Keratinocyte (primary cell): Measurements from ENCODE around the gene UBE2QL1. TPM values are rescaled to one million over a fixed set of nuclear protein-coding genes. Genes with fewer than 3 reads are reported as not detected.

Experiments used
- DNase-seq: peaks from one replicate; pipeline ENCODE4 v3.0.0-alpha.2; 2011; ENCODE audit warnings: low read depth, missing footprints, low spot score
- FAIRE-seq: peaks from 2 replicates; lab custom pipeline; 2011; peaks lifted over from hg19 to GRCh38; lab: Jason Lieb, UNC
- H2AFZ ChIP-seq: 2 replicates; pipeline ENCODE4 v1.6.0; 2012; ENCODE audit warnings: low read length, control low read depth, inconsistent platforms; ENCODE audit not compliant: control insufficient read depth
- H3K27ac ChIP-seq: 2 replicates; pipeline ENCODE4 v1.5.1; 2011; ENCODE audit warnings: low read length; ENCODE audit not compliant: control insufficient read depth, insufficient read depth
- H3K27me3 ChIP-seq: 3 replicates; pipeline ENCODE4 v1.6.0; 2011; ENCODE audit warnings: low read length; ENCODE audit not compliant: control insufficient read depth, insufficient read depth; ENCODE audit errors: extremely low read depth
- H3K36me3 ChIP-seq, 2 experiments: 2 replicates in 1 of 2; 3 replicates in 1 of 2; pipeline ENCODE4 v1.5.1; 2011; ENCODE audit warnings: low read length in 2 of 2, mild to moderate bottlenecking in 1 of 2; ENCODE audit not compliant: control insufficient read depth in 2 of 2, insufficient read depth in 2 of 2; ENCODE audit errors: extremely low read depth in 1 of 2
- H3K4me1 ChIP-seq: 3 replicates; pipeline ENCODE4 v1.5.1; 2011; ENCODE audit warnings: low read length; ENCODE audit not compliant: control insufficient read depth, insufficient read depth; ENCODE audit errors: extremely low read depth
- H3K4me2 ChIP-seq: 3 replicates; pipeline ENCODE4 v1.6.0; 2011; ENCODE audit warnings: low read depth, low read length; ENCODE audit not compliant: control insufficient read depth, insufficient read depth; ENCODE audit errors: extremely low read depth
- H3K4me3 ChIP-seq, 3 experiments: fragments of 200-600 bp in 1 of 3; sonication (generic) in 1 of 3; 2 replicates in 2 of 3; 3 replicates in 1 of 3; pipeline ENCODE4 v1.5.1; 2011 to 2016; ENCODE audit warnings: low read length in 3 of 3, mild to moderate bottlenecking in 3 of 3, control low read depth in 2 of 3, inconsistent platforms in 1 of 3, low read depth in 1 of 3, mixed read lengths in 1 of 3, mixed run types in 1 of 3, moderate library complexity in 1 of 3; ENCODE audit not compliant: control insufficient read depth in 2 of 3, insufficient read depth in 2 of 3; ENCODE audit errors: extremely low read depth in 1 of 3
- H3K79me2 ChIP-seq: 2 replicates; pipeline ENCODE4 v1.6.0; 2012; ENCODE audit warnings: low read length; ENCODE audit not compliant: control insufficient read depth, insufficient read depth
- H3K9ac ChIP-seq: 3 replicates; pipeline ENCODE4 v1.6.0; 2011; ENCODE audit warnings: low read length; ENCODE audit not compliant: control insufficient read depth, insufficient read depth; ENCODE audit errors: extremely low read depth
- H3K9me1 ChIP-seq: 3 replicates; pipeline ENCODE4 v1.6.0; 2011; ENCODE audit warnings: low read length; ENCODE audit not compliant: control insufficient read depth, insufficient read depth; ENCODE audit errors: extremely low read depth
- H3K9me3 ChIP-seq: 2 replicates; pipeline ENCODE4 v1.5.1; 2012; ENCODE audit warnings: low read depth, low read length; ENCODE audit not compliant: control insufficient read depth
- H4K20me1 ChIP-seq: 3 replicates; pipeline ENCODE4 v1.6.0; 2011; ENCODE audit warnings: low read length; ENCODE audit not compliant: control insufficient read depth, insufficient read depth; ENCODE audit errors: extremely low read depth
- EZH2 ChIP-seq: IDR thresholded peaks from one replicate; pipeline ENCODE4 v1.6.1; 2012; ENCODE audit warnings: inconsistent platforms, mild to moderate bottlenecking, low read length, moderate library complexity
- dilution Hi-C: fragments of 300-500 bp; cut with MboI; formaldehyde crosslinking; loops from one replicate; pipeline ENCODE4 v1.7.0; 2020; ENCODE audit warnings: low sequenced_read_pairs; ENCODE audit not compliant: extremely low pct_ligation_motif_present
- polyA plus RNA-seq, 5 experiments: library from polyadenylated mRNA; depleted of rRNA in 3 of 5; stranded (reverse) in 3 of 5; stranded (forward) in 1 of 5; unstranded in 1 of 5; fragments of >200 nt; gene quantifications; 1 replicate in 1 of 5; 2 replicates in 3 of 5; 3 replicates in 1 of 5; pipeline versions ENCODE4 v1.2.1 to v1.2.3, GENCODE V29; 2011 to 2012; ENCODE audit warnings: missing spikeins in 2 of 5, low read depth in 1 of 5, low replicate concordance in 1 of 5
- TF ChIP-seq, protein P1 (sequence below), 3 experiments: IDR thresholded peaks in 1 of 3; conservative IDR thresholded peaks in 1 of 3; optimal IDR thresholded peaks in 1 of 3; 2 replicates in 2 of 3; 3 replicates in 1 of 3; pipeline versions ENCODE3 to v1.5.1; 2011; ENCODE audit warnings: low read length in 3 of 3, mild to moderate bottlenecking in 3 of 3, moderate library complexity in 2 of 3, control low read depth in 1 of 3, inconsistent platforms in 1 of 3; ENCODE audit not compliant: insufficient read depth in 2 of 3; ENCODE audit errors: extremely low read depth in 1 of 3

Gene UBE2QL1
- polyA plus RNA-seq, 1 donor (not counting 4 experiments of a cell fraction or from before 2014, with no cell fraction given), result not detected

DNA sequence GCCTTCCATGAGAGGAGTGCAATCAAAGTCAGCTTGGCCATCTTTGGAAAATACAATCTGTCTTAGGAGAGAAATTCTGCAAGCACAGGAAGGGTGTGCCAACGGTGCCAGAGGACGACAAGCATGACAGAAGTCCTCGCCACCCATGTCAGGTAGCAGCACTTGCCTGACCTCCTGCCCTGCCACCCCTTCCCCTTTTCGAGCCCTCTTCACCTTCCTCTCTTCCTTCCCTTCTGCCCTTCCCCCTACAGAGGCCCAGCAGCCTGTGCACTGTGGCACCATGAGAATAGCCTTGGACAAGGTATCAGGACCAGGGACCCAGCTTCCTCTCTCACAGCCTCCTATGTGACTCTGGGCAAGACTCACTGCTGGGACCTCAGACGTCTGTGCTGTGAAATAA lies 5.3 kb upstream of the UBE2QL1 start:
- Histone ChIP-seq H3K9me3 (no peaks in the 10 kb centered on the region), H3K4me2 (no peak overlapping the region), H3K27ac (no peak overlapping the region), H3K9me1 (no peaks in the 10 kb centered on the region), H3K27me3 (no peaks in the 10 kb centered on the region), H3K9ac (no peak overlapping the region), H4K20me1 (no peaks in the 10 kb centered on the region), H3K4me1 (peaks cover 5% of the 10 kb centered on the region), H2AFZ (no peak overlapping the region), H3K79me2 (no peaks in the 10 kb centered on the region), H3K36me3 (no peaks in the 10 kb centered on the region), H3K4me3 (no peak overlapping the region)
- TF ChIP-seq, protein P1, sequence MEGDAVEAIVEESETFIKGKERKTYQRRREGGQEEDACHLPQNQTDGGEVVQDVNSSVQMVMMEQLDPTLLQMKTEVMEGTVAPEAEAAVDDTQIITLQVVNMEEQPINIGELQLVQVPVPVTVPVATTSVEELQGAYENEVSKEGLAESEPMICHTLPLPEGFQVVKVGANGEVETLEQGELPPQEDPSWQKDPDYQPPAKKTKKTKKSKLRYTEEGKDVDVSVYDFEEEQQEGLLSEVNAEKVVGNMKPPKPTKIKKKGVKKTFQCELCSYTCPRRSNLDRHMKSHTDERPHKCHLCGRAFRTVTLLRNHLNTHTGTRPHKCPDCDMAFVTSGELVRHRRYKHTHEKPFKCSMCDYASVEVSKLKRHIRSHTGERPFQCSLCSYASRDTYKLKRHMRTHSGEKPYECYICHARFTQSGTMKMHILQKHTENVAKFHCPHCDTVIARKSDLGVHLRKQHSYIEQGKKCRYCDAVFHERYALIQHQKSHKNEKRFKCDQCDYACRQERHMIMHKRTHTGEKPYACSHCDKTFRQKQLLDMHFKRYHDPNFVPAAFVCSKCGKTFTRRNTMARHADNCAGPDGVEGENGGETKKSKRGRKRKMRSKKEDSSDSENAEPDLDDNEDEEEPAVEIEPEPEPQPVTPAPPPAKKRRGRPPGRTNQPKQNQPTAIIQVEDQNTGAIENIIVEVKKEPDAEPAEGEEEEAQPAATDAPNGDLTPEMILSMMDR (optimal IDR thresholded peaks at IDR 0.05 in 1 of 3, IDR thresholded peaks at IDR 0.05 in 1 of 3, conservative IDR thresholded peaks at IDR 0.05 in 1 of 3; ENCODE audit: extremely low read depth in 1 of 3, insufficient read depth in 2 of 3, low read length in 3 of 3), result no peak
- TF ChIP-seq EZH2, result no peak
- dilution Hi-C loops, result no loop called here
- DNase-seq (no peak), FAIRE-seq (no peak)

DNA sequence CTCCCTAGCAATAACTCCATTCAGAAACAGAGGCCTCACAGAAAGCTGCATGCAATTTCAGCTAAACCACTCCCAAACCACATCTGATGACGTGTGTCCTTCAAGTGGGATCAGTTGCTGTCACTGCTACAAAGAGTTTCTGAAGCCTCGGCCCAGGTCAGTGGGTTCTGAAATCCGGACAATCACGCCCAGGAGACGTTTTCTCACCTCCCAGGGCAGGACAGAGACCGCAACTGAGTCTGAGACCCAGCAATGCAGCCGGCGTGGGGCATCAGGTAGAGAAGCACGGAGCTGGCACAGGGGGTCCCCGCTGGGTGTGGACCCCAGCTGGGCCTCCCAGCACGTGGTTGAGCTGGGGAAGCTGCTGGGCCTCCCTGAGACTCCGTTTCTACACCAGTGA lies 2.6 kb upstream of the UBE2QL1 start:
- TF ChIP-seq, protein P1 (optimal IDR thresholded peaks at IDR 0.05 in 1 of 3, IDR thresholded peaks at IDR 0.05 in 1 of 3, conservative IDR thresholded peaks at IDR 0.05 in 1 of 3; ENCODE audit: extremely low read depth in 1 of 3, insufficient read depth in 2 of 3, low read length in 3 of 3), result no peak
- no peak for TF ChIP-seq EZH2
- Histone ChIP-seq H2AFZ (no peak overlapping the region), H3K36me3 (no peaks in the 10 kb centered on the region), H3K4me3 (no peak overlapping the region), H3K9me3 (no peaks in the 10 kb centered on the region), H3K27ac (no peak overlapping the region), H3K9me1 (no peaks in the 10 kb centered on the region), H3K9ac (no peak overlapping the region), H3K27me3 (peaks cover 23% of the 10 kb centered on the region), H4K20me1 (no peaks in the 10 kb centered on the region), H3K4me1 (no peaks in the 10 kb centered on the region), H3K4me2 (no peak overlapping the region), H3K79me2 (no peaks in the 10 kb centered on the region)
- FAIRE-seq (no peak), DNase-seq (no peak)
- dilution Hi-C loops, result no loop called here
